Prostate gland (tissue), 2 donors: ENCODE results near the gene GAB2. TPM values are rescaled to one million over a fixed set of nuclear protein-coding genes. Genes with fewer than 3 reads are reported as not detected.

ENCODE experiments used
- DNase-seq: peaks from one replicate; pipeline ENCODE4 v3.0.0-alpha.2; 2019; ENCODE audit warnings: low spot score
- H3K27ac ChIP-seq, 2 donors: fragments of 200-600 bp; sonication (generic); 2 replicates each; pipeline ENCODE4 v1.5.1; 2017 to 2019
- H3K27me3 ChIP-seq: fragments of 200-600 bp; sonication (generic); replicated peaks from 2 replicates; pipeline ENCODE4 v1.5.1; 2019; ENCODE audit not compliant: insufficient read depth
- H3K36me3 ChIP-seq, 2 donors: fragments of 200-600 bp; sonication (generic); 1 replicate in 1 of 2; 2 replicates in 1 of 2; pipeline versions ENCODE4 v1.5.1 to v1.8.1; 2017 to 2019
- H3K4me1 ChIP-seq: fragments of 200-600 bp; sonication (generic); replicated peaks from 2 replicates; pipeline ENCODE4 v1.5.1; 2019
- H3K4me3 ChIP-seq, 2 donors: fragments of 200-600 bp; sonication (generic); 2 replicates each; pipeline ENCODE4 v1.5.1; 2017 to 2019
- H3K9me3 ChIP-seq: fragments of 200-600 bp; sonication (generic); 2 replicates; pipeline ENCODE4 v1.5.1; 2017
- POLR2A ChIP-seq: fragments of 450-650 bp; IDR thresholded peaks from one replicate; pipeline ENCODE4 v1.6.1; 2016; ENCODE audit warnings: antibody characterized with exemption, mild to moderate bottlenecking
- POLR2AphosphoS5 ChIP-seq: sonication (generic); formaldehyde crosslinking; IDR thresholded peaks from one replicate; pipeline ENCODE4 v1.6.1; 2017; ENCODE audit warnings: antibody characterized with exemption
- WGBS: methylation state at CpG from one replicate; pipeline ENCODE4 v1.1.5; 2018; 5-methylcytosine and 5-hydroxymethylcytosine counted together
- intact Hi-C: fragments of 100-400 bp; cut with DNase I; formaldehyde crosslinking; loops from one replicate; pipeline ENCODE4 v1.14.2; 2022
- total RNA-seq, 2 donors: library from RNA; depleted of rRNA; stranded (reverse); fragments of >200 nt; gene quantifications; one replicate each; pipeline ENCODE4 v1.1.0, GENCODE V29; 2016
- TF ChIP-seq, protein P1 (sequence below), 4 experiments: fragments of 200-600 bp in 2 of 4; fragments of 450-650 bp in 2 of 4; sonication (generic) in 2 of 4; IDR thresholded peaks; 1 replicate in 3 of 4; 2 replicates in 1 of 4; pipeline ENCODE4 v1.5.1; 2016 to 2019; ENCODE audit warnings: antibody characterized with exemption in 4 of 4, mild to moderate bottlenecking in 2 of 4, moderate library complexity in 2 of 4

The GAB2 gene
- total RNA-seq, 2 donors from 2014 or later: 7.4 to 12.8 TPM

DNA sequence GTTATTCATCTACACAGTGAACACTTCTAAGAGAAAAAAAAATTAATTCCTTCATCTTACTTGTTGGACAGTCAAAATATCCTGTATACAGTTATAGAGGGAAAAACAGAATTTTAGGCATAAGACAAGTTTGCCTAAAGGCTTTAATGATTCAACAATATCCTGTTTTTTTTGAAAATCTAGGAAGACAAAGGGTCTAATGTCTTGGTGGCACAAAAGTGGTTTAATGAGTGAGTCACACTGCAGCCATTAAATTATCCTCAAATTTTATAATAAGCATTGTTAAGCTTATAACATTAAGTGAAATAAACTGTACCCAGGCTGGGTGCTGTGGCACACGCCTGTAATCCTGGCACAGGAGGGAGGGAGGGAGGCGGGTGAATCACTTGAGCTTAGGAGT, 72.9 kb downstream of the GAB2 start:
- Histone ChIP-seq H3K27ac (no peak overlapping the region), H3K4me1 (no peaks in the 10 kb centered on the region), H3K4me3 (no peak overlapping the region), H3K36me3 (no peaks in the 10 kb centered on the region), H3K27me3 (no peaks in the 10 kb centered on the region), H3K9me3 (no peaks in the 10 kb centered on the region)
- TF ChIP-seq POLR2A (no peak), POLR2AphosphoS5 (no peak)
- TF ChIP-seq, protein P1, sequence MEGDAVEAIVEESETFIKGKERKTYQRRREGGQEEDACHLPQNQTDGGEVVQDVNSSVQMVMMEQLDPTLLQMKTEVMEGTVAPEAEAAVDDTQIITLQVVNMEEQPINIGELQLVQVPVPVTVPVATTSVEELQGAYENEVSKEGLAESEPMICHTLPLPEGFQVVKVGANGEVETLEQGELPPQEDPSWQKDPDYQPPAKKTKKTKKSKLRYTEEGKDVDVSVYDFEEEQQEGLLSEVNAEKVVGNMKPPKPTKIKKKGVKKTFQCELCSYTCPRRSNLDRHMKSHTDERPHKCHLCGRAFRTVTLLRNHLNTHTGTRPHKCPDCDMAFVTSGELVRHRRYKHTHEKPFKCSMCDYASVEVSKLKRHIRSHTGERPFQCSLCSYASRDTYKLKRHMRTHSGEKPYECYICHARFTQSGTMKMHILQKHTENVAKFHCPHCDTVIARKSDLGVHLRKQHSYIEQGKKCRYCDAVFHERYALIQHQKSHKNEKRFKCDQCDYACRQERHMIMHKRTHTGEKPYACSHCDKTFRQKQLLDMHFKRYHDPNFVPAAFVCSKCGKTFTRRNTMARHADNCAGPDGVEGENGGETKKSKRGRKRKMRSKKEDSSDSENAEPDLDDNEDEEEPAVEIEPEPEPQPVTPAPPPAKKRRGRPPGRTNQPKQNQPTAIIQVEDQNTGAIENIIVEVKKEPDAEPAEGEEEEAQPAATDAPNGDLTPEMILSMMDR (IDR thresholded peaks at IDR 0.05): no peak
- WGBS: 82% methylated on average over 2 of the region's 2 CpGs
- DNase-seq: no peak
- intact Hi-C loops: loop anchor here (5.0 kb wide), 1 partner anchor 32 kb away; no protein-coding TSS in a partner anchor

DNA sequence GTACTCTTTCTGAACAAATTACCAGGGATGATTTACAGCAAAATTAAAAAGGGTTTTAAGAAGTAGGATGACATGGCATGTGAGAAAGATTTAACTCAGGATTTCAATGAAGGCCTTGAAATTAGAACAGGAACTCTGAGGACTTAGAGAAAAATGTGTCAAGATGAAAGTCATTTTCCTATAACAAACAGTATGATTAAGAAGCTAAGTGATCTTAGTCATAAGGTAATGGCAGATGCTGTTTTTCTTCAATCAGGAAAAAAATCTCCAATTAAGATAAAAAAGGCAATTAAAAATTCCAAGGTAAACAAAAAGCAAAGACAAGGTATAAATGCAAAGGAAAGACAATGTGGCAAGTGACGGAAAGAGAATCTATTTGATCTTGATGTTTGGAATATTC, 73.5 kb downstream of the GAB2 start:
- no peak for TF ChIP-seq POLR2AphosphoS5
- TF ChIP-seq, protein P1 (IDR thresholded peaks at IDR 0.05): no peak
- DNase-seq: no peak
- WGBS: 60% methylated on average over 1 of the region's 1 CpG
- no peak overlapping the region for H3K4me3 ChIP-seq
- intact Hi-C loops: no loop called here
- no peaks in the 10 kb centered on the region for H3K36me3 ChIP-seq
- H3K4me1 ChIP-seq: no peaks in the 10 kb centered on the region
- no peak overlapping the region for H3K27ac ChIP-seq
- no peaks in the 10 kb centered on the region for H3K27me3 ChIP-seq
- H3K9me3 ChIP-seq: no peaks in the 10 kb centered on the region

DNA sequence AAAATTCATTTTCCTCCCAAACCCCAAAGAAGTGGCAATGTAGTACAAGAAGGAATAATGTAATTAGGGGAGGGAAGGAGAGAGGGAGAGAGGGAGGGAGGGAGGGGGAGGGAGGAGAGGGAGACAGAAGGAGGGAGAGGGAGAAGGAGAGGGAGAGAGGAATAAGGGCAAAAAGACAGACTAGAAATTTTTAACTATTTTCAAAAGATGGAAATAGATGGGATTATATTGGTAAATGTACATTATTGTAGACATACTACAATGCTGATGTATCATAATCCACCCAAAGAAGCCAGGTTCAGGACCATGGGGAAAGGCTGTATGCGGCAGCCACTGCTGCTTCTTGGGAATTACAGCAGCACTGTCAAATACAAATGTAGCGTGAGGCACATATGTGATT, 74.3 kb downstream of the GAB2 start:
- 94% methylated on average over 2 of the region's 2 CpGs for WGBS

DNA sequence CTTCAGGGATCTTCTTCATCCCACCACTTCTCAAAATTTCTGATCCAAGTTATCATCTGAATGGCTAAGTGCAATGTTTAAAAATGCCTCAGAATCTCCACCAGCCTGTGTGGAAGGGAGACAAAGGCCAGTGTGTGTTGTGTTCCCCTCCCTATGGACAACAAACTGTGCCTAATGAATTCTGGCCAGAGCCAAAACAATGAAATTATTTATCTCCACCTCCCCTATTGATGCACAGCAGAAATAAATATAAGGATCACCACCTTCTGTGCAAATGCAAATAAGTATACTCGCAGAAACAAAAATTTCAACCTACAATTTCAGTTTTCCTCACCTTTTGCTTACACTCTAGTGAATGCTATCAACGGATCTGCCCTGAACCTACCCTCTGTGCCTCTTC, 75.8 kb downstream of the GAB2 start:
- H3K4me3 ChIP-seq: no peak overlapping the region
- no peaks in the 10 kb centered on the region for H3K27me3 ChIP-seq
- intact Hi-C loops: no loop called here
- no peak for DNase-seq
- no peaks in the 10 kb centered on the region for H3K36me3 ChIP-seq
- H3K9me3 ChIP-seq: no peaks in the 10 kb centered on the region
- WGBS: 95% methylated on average over 2 of the region's 2 CpGs
- TF ChIP-seq POLR2AphosphoS5 (no peak), POLR2A (no peak)
- no peaks in the 10 kb centered on the region for H3K4me1 ChIP-seq
- no peak overlapping the region for H3K27ac ChIP-seq

More for the DNA sequence above, 74.3 kb downstream of the GAB2 start:
- DNase-seq: no peak
- intact Hi-C loops: no loop called here
- H3K4me1 ChIP-seq: no peaks in the 10 kb centered on the region
- no peaks in the 10 kb centered on the region for H3K27me3 ChIP-seq
- H3K4me3 ChIP-seq: no peak overlapping the region
- no peaks in the 10 kb centered on the region for H3K36me3 ChIP-seq
- TF ChIP-seq POLR2AphosphoS5: no peak
- TF ChIP-seq POLR2A: no peak
- TF ChIP-seq, protein P1 (IDR thresholded peaks at IDR 0.05): no peak
- H3K9me3 ChIP-seq: no peaks in the 10 kb centered on the region
- H3K27ac ChIP-seq: no peak overlapping the region

DNA sequence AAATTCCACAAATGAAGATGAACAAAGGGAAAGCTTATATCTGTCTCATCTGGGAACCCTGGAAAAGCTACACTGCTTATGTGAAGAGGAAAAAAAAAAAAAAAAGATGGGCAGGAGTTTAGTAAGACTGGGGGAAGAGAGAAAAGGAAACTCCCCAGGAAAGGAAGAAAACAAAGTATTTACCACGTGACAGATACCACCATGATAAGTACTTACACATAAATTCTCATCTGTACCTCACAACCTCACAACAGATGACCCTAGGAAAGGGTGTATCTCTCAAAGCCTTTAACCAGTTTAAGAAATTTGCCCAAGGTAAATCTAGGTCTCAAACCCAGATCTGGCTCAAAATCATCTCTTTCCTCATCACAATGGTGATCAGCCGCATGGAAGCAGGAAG, 77.1 kb downstream of the GAB2 start:
- Histone ChIP-seq H3K9me3 (no peaks in the 10 kb centered on the region), H3K27ac (no peak overlapping the region), H3K4me1 (no peaks in the 10 kb centered on the region), H3K36me3 (no peaks in the 10 kb centered on the region), H3K4me3 (no peak overlapping the region), H3K27me3 (no peaks in the 10 kb centered on the region)
- intact Hi-C loops: no loop called here
- TF ChIP-seq POLR2AphosphoS5 (no peak), POLR2A (no peak)
- TF ChIP-seq, protein P1 (IDR thresholded peaks at IDR 0.05): no peak
- DNase-seq: no peak
- WGBS: 88% methylated on average over 2 of the region's 2 CpGs
